HG02970 (cell line): Measurements from ENCODE around the gene HMCN1.

Experiments
- ATAC-seq: cut with Tn5 transposase; IDR thresholded peaks from one replicate; pipeline ENCODE4 v1.9.1; 2021; ENCODE audit warnings: mild to moderate bottlenecking, moderate library complexity, moderate number of reproducible peaks; ENCODE audit not compliant: unreplicated experiment, low FRiP score

Gene HMCN1

GRCh38 chr1:185996211-185996610 lies 262.0 kb downstream of the HMCN1 start:
- no peak for ATAC-seq

DNA sequence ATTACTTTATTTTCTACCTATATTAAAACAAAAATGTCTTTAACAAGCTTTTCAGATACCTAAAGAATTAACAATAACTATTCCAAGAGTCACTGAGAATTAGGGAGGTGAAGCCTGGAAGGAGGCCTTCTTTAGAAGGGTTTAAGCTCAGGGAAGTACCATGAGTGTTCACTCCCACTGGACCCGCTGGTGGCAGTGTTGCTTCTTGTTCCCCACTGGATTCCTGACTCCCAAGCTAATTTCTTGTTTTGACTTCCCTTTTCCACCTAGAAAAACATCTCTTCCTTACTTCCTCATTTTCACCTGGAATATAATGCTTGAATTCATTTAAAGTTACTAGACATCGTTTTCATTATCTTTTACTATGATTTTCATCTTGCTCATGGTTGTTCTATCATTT lies 264.2 kb downstream of the HMCN1 start:
- ATAC-seq: no peak

GRCh38 chr1:186002406-186002805 lies 268.2 kb downstream of the HMCN1 start:
- no peak for ATAC-seq

DNA sequence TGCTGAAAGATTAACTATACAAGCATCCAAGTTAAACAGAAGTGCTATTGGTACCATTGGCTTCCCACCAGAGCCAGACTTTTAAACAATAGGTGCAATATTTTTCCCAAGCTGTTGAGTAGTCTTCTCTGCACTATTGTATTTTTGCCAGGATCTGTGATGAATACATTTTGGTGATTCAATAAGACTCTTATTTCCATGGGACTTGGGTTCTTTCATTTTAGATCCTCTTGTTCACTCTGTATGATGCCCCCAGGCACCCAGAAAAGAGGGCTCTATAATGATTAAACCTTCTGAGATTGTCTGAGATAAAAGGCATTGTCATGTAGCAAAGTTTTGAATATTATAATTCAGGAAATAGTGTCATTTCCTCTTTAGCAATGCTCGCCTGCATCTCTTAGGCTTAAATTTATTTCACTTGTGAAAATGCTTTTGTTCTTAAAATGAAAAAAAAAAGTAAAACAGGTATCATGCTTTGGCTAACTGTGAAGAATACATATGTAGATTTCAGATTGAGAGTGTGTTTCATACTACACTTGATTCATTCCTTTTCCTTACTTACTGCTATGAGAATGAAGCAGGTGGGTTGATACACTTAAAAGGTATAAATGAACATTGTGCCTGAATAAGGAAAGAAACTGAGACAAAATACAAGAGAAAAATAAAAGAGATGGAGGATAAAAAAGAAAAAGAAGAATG lies 275.0 kb downstream of the HMCN1 start:
- ATAC-seq: no peak

DNA sequence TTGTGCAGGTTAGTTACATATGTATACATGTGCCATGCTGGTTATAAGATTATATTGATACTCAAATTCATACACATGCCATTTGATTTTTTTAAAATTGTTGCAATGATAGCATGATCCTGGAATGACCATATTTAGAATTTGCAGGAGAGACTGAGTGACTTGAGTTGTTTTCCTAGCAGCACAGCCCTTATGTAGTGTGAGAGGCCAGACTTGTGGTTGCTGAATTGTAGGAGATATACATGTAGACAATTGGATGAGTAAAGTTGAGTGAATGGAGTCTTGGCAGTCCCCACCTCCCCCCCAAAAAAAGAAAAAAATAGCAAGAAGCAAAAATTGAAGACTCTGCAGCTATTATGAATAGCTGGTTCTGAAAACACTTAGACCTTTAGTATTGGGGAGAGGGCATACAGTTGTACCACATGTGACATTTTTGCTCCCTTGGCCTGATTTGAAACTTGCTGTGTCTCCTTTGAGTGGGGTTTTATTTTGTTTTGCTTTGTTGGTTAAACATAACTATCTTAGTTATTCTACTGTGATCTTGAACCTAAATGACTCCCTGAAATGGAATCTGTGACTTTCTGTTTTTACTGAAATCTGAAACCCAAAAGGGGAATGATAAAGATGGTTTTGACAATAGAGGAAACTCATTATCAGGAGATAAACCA lies 280.3 kb downstream of the HMCN1 start:
- no peak for ATAC-seq

- no peak for ATAC-seq
Observed at GRCh38 chr1:186016856-186017255, 282.7 kb downstream of the HMCN1 start.

DNA sequence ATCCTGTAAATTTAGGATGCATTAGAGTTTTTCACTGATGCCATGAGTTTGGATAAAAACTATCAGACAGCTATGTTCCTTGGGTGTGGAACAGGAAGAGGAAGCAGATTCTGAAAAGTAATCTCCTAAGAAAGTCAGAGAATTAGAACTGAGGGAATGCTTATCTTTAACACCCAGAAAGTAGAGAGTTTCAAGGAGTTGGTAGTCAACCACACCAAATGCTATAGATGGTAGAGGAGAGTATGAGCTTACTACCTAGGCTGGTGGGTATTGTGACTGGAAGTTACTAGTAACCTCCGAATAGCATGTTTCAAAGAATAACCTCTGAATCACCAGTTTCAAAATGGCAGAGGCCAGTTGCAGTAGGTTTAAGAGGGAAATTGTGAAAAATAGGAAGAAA lies 288.0 kb downstream of the HMCN1 start:
- ATAC-seq: no peak

- no peak for ATAC-seq
Observed at GRCh38 chr1:186026946-186027345, 292.8 kb downstream of the HMCN1 start.

- no peak for ATAC-seq
Observed at GRCh38 chr1:186027621-186028020, 293.4 kb downstream of the HMCN1 start.

DNA sequence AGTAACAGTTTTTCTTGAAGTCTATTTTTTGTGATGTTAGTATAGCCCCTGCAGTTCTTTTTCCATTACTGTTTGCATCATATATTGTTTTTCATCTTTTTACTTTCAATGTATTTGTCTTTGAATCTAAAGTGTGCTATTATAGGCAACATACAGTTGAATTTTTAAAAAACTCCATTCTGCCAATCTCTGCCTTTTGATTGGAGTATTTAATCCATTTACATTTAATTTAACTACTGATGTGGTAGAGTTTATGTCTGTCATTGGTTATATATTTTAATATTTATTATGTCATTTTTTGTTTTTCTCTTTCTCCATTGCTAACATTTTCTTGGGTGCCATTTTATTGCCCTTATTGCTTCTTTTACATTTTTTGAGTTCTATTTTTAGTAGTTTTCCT lies 296.3 kb downstream of the HMCN1 start:
- no peak for ATAC-seq

DNA sequence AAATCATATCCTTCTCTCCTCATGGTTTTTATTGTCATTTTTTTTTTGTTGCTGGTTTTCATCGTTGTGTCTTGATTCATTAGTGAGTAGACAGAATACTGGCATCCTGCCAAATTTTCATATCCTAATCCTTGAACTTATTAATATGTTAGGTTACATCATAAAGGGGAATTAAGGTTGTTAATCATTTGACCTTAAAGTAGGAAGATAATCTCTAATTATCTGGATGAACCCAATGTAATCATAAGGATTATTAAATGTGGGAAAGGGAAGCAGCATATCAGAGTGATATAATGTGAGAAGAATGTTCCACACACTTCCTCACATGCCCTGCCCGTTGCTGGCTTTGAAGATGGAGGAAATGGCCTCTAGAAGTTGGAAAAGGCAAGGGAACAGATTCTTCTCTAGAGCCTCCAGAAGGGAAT lies 299.7 kb downstream of the HMCN1 start:
- no peak for ATAC-seq

- ATAC-seq: no peak
Observed at GRCh38 chr1:186042230-186042629, 308.0 kb downstream of the HMCN1 start.

DNA sequence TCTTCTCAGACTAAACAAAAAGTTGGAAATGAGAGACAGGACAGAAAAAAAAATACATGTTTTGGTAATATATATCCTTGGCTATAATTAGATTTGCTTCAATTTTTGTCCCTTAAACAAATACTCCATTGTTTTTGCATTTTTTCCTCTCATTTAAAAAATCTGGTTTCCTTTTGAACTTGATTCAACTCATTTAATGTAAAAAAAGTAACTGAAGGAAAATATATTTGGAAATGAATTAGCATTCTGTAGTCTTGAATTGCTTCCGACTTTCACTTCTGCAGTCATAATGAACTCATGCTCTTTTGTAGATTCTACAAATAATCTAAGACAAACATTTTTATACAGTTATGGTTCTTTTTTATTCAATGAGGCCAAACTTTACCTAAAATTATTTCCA lies 309.1 kb downstream of the HMCN1 start:
- no peak for ATAC-seq

DNA sequence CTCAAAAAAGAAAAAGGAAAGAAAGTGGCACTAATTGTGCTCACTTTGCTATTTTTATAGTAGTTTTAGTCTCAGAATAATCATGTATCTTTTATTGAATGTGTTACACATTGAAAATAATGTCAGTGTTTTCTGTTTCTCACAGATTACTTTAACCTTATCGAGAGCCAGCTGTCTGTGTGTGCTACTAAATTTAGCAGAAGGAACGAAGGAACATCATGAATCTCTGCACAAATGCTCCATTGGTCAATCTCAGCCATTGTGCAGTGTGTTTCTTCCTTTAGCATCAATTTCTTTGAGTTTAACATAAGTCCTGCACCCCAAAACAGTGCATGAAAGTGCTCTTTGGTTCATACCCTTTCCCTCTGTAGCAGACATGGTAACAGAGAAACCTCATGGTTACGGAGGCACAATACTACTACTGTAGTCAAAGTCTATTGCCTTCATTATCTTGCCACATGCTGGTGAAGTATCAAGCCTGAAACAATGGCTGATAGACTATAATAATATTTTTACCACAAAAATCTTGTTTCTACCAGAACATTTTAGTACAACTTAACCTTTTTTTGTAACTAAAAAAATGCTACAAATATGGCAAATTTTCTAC lies 310.0 kb downstream of the HMCN1 start:
- ATAC-seq: no peak

DNA sequence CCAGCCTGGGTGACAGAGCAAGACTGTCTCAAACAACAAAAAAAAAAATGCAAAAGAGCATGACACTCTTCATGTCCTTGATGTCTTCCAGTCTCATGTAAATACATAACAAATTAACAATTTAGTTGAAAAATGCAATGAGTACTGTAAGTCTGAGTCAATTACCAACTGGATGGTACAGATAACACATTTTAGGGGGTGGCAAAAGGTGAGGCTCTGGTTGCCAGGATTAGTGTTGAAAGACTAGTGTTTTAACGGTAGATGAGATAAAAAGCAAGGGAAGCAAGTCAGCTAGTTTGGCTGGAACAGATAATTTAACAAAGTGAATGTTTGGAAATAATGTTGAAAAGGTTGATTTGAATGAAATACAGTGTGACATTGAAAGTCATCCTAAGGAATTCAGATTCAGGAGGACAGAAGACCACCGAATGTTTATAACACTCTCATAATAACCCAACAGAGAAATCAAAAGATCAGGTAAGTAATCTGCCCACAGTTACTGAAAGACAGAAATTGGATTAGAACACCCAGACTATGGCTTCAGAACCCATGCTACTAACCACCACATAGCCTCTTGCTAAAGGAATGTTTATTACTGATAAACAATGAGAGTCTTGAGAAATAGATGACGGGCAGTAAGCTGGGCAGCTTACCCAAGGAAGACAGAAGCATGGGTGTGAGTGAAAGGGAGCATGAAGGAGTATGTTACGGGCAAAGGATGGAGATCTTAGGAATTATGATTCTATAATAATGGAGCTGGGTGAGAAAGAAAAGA lies 312.4 kb downstream of the HMCN1 start:
- no peak for ATAC-seq

- ATAC-seq: no peak
Observed at GRCh38 chr1:186050360-186050759, 316.2 kb downstream of the HMCN1 start.

- ATAC-seq: no peak
Observed at GRCh38 chr1:186054003-186054402, 319.8 kb downstream of the HMCN1 start.

DNA sequence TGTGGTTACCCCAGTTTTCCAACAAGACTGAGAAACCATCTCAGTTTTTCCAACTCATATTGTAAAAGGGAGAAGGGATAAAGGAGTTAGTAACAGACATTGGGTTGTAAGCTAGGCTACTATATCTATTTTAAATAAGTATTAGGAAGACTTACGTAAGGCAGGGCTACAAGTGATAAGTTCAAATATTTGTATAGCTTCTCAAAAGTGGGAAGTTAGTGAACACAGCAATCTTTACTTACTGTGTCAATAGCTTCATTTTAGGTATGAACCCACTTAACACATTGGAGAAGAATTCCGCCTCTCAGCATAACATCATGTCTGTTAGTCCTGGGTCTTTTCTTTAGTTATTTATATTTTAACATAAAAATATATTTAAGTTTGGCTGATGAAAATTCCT lies 320.7 kb downstream of the HMCN1 start:
- ATAC-seq: no peak

DNA sequence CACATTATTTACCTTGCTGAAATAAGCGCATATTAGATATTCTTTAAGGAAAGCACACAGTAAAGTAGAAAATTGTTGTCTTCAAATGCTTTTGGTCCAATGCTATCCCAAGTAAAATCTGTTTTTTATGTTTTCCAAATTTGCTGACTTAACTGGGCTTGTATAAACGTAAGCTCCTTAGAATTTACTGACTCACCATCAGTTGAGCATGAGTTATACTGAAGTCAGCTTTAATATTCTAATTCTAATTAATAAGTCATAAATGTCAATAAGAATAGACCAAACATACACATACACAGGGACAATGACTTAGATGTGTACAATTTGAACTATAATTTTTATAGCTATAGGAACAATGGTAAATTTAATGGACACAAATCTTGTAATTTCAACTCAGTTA lies 321.7 kb downstream of the HMCN1 start:
- ATAC-seq: no peak

DNA sequence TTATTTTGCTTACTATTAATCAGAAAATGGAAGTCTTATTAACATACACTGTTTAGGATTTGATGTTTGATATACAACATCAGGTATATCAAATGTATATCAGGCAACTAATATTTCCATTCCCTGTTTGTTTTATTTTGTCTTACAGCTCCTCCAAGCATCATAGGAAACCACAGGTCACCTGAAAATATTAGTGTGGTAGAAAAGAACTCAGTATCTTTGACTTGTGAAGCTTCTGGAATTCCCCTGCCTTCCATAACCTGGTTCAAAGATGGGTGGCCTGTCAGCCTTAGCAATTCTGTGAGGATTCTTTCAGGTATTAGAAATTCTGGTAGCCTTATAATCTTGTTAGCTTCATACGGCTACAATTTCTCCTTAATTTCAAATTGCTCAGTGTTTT lies 322.9 kb downstream of the HMCN1 start:
- no peak for ATAC-seq

- ATAC-seq: no peak
Observed at GRCh38 chr1:186059311-186059710, 325.1 kb downstream of the HMCN1 start.
